Mucosa of descending colon (tissue), 3 donors: ENCODE data around the gene SARS2. TPM values are rescaled to one million over a fixed set of nuclear protein-coding genes. Genes with fewer than 3 reads are reported as not detected.

Source experiments
- ATAC-seq: fragments of 200-7000 bp; cut with Tn5 transposase; one replicate; pipeline ENCODE4 v1.9.1; 2020; ENCODE audit warnings: mild to moderate bottlenecking, moderate library complexity
- DNase-seq, 3 donors: peaks; one replicate each; pipeline ENCODE4 v3.0.0-alpha.2; 2020
- H3K36me3 ChIP-seq: fragments of 200-600 bp; one replicate; pipeline ENCODE4 v1.8.0; 2021; ENCODE audit warnings: low read depth, mild to moderate bottlenecking
- H3K4me1 ChIP-seq: fragments of 200-600 bp; one replicate; pipeline ENCODE4 v1.8.0; 2021; ENCODE audit warnings: low read depth, mild to moderate bottlenecking
- H3K4me3 ChIP-seq: fragments of 200-600 bp; one replicate; pipeline ENCODE4 v1.8.0; 2021; ENCODE audit warnings: mild to moderate bottlenecking
- H3K9me3 ChIP-seq: fragments of 200-600 bp; one replicate; pipeline ENCODE4 v1.8.0; 2021; ENCODE audit warnings: mild to moderate bottlenecking
- CTCF ChIP-seq: fragments of 200-600 bp; IDR thresholded peaks from one replicate; pipeline ENCODE4 v1.8.0; 2022; ENCODE audit warnings: antibody characterized with exemption, mild to moderate bottlenecking
- intact Hi-C, 2 donors: fragments of 100-400 bp; cut with DNase I in 1 of 2; cut with micrococcal nuclease in 1 of 2; formaldehyde crosslinking; loops; one replicate each; pipeline versions ENCODE4 v1.11.0 to v1.11.1; 2022; cut with DNase I, micrococcal nuclease
- total RNA-seq, 3 donors: library from RNA; stranded (reverse); fragmentation: NEBNext Ultra II Directional in 2 of 3; extraction: Animal tissue kit (Norgen Biotek cat#: 25700) in 2 of 3; gene quantifications; one replicate each; pipeline versions ENCODE4 v1.2.1 to v1.2.4, GENCODE V29; 2021 to 2023
- donor health status: DM: no; HTN: no; CAD: no; lungs with moderate emphysema.
- donor health status: DM: no; HTN: no; CAD: no.
- donor health status: DM: no; HTN: yes; CAD: no.

The SARS2 gene
- total RNA-seq, 3 donors from 2014 or later = 20.4 to 32.4 (median 21.8) TPM

- peaks cover 15% of the 10 kb centered on the region for H3K4me1 ChIP-seq
- ATAC-seq (peak; percentile 2), DNase-seq (no peak)
- TF ChIP-seq CTCF = no peak
- H3K9me3 ChIP-seq = no peaks in the 10 kb centered on the region
- peak overlapping the region; percentile 71 for H3K4me3 ChIP-seq
- intact Hi-C loops = no loop called here
- peaks cover 5% of the 10 kb centered on the region for H3K36me3 ChIP-seq
Measured at GRCh38 chr19:38898788-38899446, 31.6 kb downstream of the SARS2 start.

- no peak overlapping the region for H3K4me3 ChIP-seq
- intact Hi-C loops = no loop called here
- H3K4me1 ChIP-seq = peaks cover 7% of the 10 kb centered on the region
- DNase-seq (no peak), ATAC-seq (no peak)
- no peak for TF ChIP-seq CTCF
- peaks cover 5% of the 10 kb centered on the region for H3K36me3 ChIP-seq
- H3K9me3 ChIP-seq = no peaks in the 10 kb centered on the region
Measured at GRCh38 chr19:38894968-38895367, 35.6 kb downstream of the SARS2 start.

- Histone ChIP-seq H3K36me3 (no peaks in the 10 kb centered on the region), H3K4me1 (peaks cover 2% of the 10 kb centered on the region), H3K9me3 (no peaks in the 10 kb centered on the region), H3K4me3 (no peak overlapping the region)
- no peak for TF ChIP-seq CTCF
- intact Hi-C loops = no loop called here
- no peak for ATAC-seq
- DNase-seq = no peak
Measured at GRCh38 chr19:38893341-38893771, 37.2 kb downstream of the SARS2 start.

- intact Hi-C loops = no loop called here
- no peaks in the 10 kb centered on the region for H3K9me3 ChIP-seq
- no peaks in the 10 kb centered on the region for H3K4me1 ChIP-seq
- DNase-seq (no peak), ATAC-seq (no peak)
- no peak overlapping the region for H3K4me3 ChIP-seq
- no peaks in the 10 kb centered on the region for H3K36me3 ChIP-seq
- TF ChIP-seq CTCF = no peak
Measured at GRCh38 chr19:38892841-38893240, 37.7 kb downstream of the SARS2 start.

GRCh38 chr19:38891771-38892170 lies 38.8 kb downstream of the SARS2 start:
- Histone ChIP-seq H3K36me3 (no peaks in the 10 kb centered on the region), H3K4me1 (no peaks in the 10 kb centered on the region), H3K9me3 (no peaks in the 10 kb centered on the region), H3K4me3 (no peak overlapping the region)
- DNase-seq (no peak), ATAC-seq (no peak)
- TF ChIP-seq CTCF = no peak
- intact Hi-C loops = no loop called here

- intact Hi-C loops = no loop called here
- Histone ChIP-seq H3K4me1 (no peaks in the 10 kb centered on the region), H3K9me3 (no peaks in the 10 kb centered on the region), H3K36me3 (no peaks in the 10 kb centered on the region), H3K4me3 (no peak overlapping the region)
- TF ChIP-seq CTCF = no peak
- ATAC-seq (no peak), DNase-seq (no peak)
Measured at GRCh38 chr19:38890686-38891085, 39.9 kb downstream of the SARS2 start.
